ENCODE data around the gene NKIRAS1. TPM values are rescaled to one million over a fixed set of nuclear protein-coding genes. Genes with fewer than 3 reads are reported as not detected.

The NKIRAS1 gene
- total and polyA plus RNA-seq, 2 of the 8 experiments (the other 6 are each of a cell fraction or from before 2014, with no cell fraction given) = 3.4 to 7.0 TPM

GRCh38 chr3:23945663-23945912 is 28.8 kb upstream of the NKIRAS1 start (continued):
- TF ChIP-seq BCL11A (IDR thresholded peaks at IDR 0.05; ENCODE audit: low read depth in 2 of 2, low read length in 2 of 2) (no peak), POU5F1 (IDR thresholded peaks at IDR 0.05; ENCODE audit: low read depth, low read length) (no peak), RAD21 (IDR thresholded peaks at IDR 0.05 in 1 of 2, conservative IDR thresholded peaks at IDR 0.05 in 1 of 2; ENCODE audit: low read depth in 2 of 2, low read length in 2 of 2) (no peak)
- TF ChIP-seq, protein P1, sequence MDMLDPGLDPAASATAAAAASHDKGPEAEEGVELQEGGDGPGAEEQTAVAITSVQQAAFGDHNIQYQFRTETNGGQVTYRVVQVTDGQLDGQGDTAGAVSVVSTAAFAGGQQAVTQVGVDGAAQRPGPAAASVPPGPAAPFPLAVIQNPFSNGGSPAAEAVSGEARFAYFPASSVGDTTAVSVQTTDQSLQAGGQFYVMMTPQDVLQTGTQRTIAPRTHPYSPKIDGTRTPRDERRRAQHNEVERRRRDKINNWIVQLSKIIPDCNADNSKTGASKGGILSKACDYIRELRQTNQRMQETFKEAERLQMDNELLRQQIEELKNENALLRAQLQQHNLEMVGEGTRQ (IDR thresholded peaks at IDR 0.05; ENCODE audit: low read length) = no peak
- TF ChIP-seq, protein P2, sequence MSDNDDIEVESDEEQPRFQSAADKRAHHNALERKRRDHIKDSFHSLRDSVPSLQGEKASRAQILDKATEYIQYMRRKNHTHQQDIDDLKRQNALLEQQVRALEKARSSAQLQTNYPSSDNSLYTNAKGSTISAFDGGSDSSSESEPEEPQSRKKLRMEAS (IDR thresholded peaks at IDR 0.05) = peak; percentile 90

Measured in H1 (cell line).